K562 treated with DMSO at 1 percent for 4 hours (cell line): ENCODE results near the gene TANGO6. TPM values are rescaled to one million over a fixed set of nuclear protein-coding genes. Genes with fewer than 3 reads are reported as not detected.

Experiments
- total RNA-seq: library from RNA; unstranded; fragments of 300-600 nt; gene quantifications from 2 replicates; pipeline ENCODE4 v1.2.3, GENCODE V29; 2022; ENCODE audit not compliant: insufficient read depth

TANGO6 gene
- 2.9 and 10.0 TPM in 2 replicates for total RNA-seq

DNA sequence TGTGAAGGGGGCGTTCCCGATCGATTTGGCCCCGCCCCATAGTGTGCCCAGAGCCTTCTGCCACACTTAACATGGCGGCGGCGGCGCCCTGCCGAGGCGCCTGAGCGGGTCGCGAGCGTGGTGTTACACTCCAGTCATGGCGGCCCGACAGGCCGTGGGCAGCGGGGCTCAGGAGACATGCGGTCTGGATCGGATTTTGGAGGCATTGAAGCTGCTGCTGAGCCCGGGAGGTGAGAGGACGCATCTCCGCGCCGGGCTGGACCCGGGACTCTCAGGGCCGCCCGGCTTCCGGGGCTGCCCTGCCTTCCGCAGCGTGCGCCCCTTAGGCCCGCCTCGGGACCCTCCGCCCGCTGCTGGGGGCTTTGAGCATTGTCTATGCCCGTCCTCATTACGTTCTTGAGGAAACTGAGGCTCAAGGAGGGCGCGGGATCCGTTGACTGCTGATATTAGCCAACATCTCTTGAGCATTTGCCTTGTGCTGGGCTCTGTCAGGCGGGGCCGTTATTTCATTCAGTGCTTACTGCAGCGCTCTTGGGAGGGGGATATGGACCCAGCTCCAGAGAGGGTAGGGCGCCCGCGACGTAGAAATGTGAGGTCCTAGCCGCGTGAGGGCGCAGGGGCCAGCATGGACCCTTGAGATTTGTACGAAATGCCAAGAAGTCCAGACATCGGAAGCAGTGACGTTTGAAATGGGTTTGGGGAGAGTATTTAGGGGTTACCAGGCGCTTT lies at the start of gene TANGO6:
TANGO6 (plus strand) TSS at position 50 of the 729 bp plus-strand sequence; CDS start at position 137, 87 bp downstream.

DNA sequence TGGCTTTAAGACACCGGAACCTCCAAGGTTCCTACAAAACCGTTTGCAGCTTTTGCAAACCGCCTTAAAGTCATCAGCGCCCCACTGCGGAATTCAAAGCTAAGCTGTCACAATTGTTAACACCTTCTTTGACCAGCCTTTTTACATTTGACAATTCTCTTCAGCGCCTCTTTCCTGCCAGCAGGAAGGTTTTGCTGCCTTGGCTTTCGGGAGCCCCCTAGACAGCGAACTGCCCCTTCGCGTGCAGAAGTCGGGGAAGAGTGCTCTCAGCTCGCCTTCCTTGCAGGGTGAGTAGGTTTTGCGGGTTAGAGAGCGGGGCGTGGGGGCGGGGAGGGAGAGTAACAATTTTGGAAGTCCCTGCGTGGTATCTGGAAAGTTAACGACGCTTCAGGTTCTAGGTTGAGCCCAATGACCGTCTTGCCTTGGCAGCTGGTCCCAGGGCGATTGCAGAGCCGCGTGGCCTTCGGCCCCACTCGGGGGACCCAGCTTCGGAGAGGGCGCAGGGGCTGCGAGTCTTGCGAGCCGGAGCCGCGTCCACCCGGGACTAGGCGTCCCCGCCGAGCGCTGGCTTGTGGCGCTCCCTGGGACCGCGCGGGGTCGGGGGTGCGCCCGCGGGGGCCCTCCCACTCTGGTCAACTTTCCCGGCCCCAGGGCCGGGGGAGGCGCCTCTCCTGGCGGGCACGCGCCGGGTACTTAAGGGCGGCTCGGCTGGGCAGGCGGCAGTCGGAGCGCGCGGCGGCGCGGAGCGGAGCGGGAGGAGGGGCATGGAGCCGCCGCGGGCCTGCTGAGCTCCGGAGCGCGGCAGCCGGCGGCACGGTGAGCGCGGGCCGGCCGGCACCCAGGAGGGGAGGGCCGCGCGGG lies 262.4 kb downstream of the TANGO6 start, which contains the start of gene HAS3:
HAS3 (plus strand) TSS at position 153 of the 861 bp plus-strand sequence. CDS start 3,743 bp downstream, outside the sequence.

DNA sequence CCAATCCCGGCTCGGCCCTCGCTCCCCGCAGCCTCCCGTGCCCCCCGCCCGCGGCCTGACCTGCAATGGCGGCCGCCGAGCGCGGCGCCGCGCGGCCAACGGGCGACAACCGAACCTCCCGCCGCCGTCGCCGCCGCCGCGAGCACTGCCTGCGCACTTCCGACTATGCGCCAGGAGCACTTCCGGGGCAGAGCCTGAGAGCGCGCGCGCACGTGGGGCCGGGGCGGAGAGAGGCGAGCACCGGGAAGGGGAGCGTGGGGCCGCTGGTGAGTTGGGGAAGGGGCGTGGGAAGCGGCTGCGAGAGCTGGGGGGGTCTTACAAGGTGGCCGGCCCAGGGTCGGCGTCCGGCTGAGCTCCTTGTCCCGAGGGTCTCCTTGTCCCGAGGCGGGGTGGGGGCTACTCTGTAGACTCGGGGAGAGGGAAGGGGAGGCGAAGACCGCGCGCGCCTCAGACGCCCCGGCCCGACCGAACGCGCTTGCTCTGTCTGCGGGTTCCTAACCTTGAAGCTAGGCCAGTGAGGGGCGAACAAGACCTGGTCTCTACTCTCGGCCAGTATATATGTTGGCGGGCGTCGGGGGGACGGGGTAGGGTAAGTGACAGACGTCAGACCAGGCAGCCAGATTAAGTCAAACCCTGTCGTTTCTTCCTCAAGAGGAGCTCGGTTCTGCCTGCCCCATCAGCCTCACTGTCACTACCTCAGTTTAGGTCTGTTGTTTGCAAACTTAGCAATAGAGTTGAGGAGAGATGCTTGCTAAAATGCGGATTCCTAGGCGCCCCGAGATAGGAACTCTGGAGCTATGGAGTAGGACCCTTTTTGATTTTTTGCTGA lies 289.3 kb downstream of the TANGO6 start, which contains the start of the genes CHTF8 and UTP4:
CHTF8 (minus strand) TSS at position 165 of the 829 bp plus-strand sequence. CDS start 11,130 bp downstream, outside the sequence.
UTP4 (plus strand) TSS at position 226 of the 829 bp plus-strand sequence. CDS start 811 bp downstream, outside the sequence.

Other genes starting within 250 kb of the TANGO6 start
- not detected in 2 replicates for gene CDH3, start 198.2 kb upstream of the TANGO6 start, total RNA-seq
- not detected in 2 replicates for gene CDH1, start 106.2 kb upstream of the TANGO6 start, total RNA-seq